Caki2 (cell line): Measurements from ENCODE around the gene OSBP. TPM values are rescaled to one million over a fixed set of nuclear protein-coding genes. Genes with fewer than 3 reads are reported as not detected.
"Not testable (repeated sequence)": the region's sequence is repeated elsewhere in the genome, so short reads cannot be mapped to it uniquely, and the experiment has no call there.

Experiments used
- DNase-seq: peaks from one replicate; pipeline ENCODE4 v3.0.0-alpha.2; 2015; ENCODE audit warnings: low read depth
- in situ Hi-C: cut with HindIII; loops from 2 replicates; pipeline ENCODE4 v1.10.0; 2016; ENCODE audit warnings: low sequenced_read_pairs, low pct_unique_long_range_greater_than_20kb, mixed read lengths
- total RNA-seq: library from RNA; depleted of rRNA; stranded (reverse); fragments of >200 nt; shearing (Covaris generic); gene quantifications from 2 replicates; pipeline ENCODE4 v1.2.3, GENCODE V29; 2014; ENCODE audit warnings: low replicate concordance

Gene OSBP
- total RNA-seq, 1 experiment from 2014 or later: 15.4 TPM

DNA sequence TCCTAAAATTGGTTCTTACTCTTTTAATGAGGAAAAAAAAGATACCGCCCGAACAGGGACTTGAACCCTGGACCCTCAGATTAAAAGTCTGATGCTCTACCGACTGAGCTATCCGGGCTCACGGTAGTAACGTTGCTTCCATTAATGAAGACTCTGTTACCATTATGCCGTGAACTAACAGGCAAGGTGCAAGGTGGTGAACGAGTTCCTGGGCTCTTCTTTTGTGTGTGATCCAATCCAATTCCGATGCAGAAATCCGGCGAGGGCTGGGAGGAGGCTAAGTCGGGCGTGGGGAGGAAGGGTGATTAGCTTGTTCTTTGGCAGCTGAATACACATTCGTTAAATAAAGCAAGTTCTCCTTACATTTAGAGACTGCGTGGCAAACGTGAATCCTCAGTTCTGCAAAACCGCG lies 55.3 kb downstream of the OSBP start:
- in situ Hi-C loops: no loop called here

DNA sequence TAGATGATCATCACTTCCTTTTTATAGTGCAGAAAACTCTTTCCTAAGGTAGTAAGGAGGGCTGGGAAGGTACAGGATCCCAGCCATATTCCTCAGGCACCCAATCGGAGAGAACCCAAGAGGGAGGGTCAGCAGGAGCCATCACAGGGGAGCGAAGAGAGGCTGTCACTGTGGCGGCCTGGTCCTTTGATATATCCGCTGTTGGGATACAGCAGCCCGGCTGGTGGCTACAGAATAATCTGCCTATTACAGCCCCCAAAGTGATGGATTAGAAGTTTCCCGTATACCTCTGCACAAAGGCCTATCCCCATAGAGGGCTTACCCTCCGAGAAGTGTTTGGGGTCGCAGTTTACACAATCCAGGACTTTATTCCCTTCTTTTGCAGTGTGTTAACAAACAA lies 55.7 kb downstream of the OSBP start:
- no peak for DNase-seq
- in situ Hi-C loops: no loop called here

More for the DNA sequence above, 55.3 kb downstream of the OSBP start:
- DNase-seq: peak; percentile 73

DNA sequence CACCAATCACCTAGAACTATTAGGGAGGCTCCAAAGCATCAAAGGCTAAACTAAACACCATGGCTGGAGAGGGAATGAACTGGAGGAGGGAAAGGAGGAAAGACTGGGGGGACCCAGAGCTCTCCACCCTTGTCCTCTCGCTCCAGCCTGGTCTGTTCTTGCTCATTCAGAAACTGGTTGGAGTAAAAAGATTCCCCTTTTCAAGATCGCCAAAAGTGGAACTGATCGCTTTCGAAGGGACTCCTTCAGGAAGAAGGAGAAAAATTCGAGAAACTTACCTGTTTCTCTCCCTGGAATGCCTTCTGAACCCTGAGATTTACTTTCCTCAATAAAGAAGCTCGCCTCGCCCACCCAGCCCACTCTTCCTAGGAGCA lies 57.3 kb downstream of the OSBP start:
- no peak for DNase-seq
- in situ Hi-C loops: no loop called here

DNA sequence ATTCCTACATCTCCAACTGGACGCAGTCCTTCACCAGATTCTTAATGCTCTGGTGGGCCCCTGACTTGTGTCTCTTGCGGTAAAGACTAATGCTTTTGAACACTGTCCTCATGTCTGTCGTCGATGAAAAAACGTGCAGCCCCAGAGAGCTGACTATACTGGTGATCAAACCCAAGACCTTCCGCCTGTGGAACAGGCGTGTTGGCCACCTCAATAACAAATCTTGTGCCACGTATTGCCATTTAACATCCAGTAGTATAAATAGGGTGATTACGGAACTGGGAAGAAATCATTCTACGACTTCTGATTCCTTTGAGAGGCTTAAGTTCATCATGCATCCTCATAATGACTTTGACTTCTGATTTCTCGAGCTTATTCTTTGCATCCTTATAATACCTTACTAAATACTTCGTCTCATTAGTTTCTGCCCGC lies 58.6 kb downstream of the OSBP start:
- in situ Hi-C loops: no loop called here
- no peak for DNase-seq

DNA sequence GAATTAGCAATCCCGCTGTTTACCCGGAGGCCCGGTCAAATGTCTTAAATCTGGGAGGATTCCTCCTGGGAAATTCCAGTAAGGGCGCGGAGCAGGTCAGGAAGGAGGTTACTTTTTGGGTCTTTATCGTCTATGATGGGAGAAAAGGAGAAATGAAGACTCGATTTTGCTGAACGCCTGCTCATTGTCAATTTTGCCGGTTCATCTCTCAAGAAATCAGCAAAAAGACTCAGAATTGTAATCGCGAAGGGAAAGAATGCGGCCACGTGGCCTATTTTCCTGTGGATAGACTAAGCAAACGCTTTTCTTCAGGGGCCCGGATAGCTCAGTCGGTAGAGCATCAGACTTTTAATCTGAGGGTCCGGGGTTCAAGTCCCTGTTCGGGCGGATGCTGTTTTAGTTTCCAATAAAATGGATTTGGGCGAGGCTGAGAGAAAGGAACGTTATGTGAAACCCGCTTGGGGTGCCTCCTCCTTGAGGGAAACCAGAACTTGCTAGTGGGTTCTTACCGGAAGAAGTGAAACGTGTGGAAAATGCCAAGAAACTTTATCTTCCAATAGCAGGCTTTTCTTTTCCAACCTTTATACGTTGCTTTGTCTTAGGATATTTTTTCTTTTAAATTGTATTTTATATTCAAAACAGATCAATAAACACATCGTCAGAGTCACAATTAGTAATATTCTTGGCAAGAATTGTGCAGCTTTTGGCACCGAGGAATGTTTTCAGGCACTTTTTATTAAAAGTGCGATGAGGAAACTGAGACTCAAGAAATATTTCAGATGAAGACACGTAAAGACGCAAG lies 59.3 kb downstream of the OSBP start:
- in situ Hi-C loops: no loop called here
- DNase-seq: peak; percentile 79

DNA sequence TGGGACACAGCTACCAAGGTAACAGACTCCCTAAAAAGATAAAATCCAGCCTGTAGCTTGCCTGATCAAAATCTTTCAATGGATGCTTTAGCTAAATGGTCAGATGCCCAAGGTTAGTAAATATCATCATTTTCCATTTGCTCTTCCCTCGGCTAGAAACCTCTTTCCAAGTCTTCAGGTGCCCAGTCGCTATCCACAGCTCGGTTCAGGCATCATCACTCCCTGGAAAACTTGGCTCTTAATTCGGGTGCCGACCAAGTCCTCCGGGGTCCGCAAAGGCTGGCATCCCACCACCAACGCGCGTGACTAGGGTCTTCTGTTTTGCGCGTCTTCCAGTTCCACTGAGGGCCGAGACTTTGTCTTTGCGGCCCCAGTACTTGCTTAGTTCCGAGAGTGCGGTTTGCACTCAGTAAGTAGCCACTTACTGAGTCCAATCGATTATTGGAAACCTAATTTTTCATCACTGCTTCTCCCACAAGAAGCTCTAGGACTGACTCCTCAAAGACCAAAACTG lies 59.9 kb downstream of the OSBP start:
- in situ Hi-C loops: no loop called here
- DNase-seq: no peak

DNA sequence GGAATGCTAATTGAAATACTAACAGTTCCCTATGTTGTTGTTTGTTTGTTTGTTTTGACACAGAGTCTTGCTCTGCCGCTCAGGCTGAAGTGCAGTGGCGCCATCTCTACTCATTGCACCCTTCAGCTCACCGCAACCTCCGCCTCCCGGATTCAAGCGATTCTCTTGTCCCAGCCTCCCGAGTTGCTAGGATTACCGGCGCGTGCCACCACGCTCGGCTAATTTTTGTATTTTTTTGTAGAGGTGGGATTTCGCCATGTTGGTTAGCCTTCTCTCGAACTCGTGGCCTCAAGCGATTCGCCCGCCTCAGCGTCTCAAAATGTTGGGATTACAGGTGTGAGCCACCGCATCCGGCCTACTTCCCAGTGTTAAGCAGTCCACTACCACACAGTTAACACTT lies 62.3 kb downstream of the OSBP start:
- DNase-seq: no peak
- in situ Hi-C loops: no loop called here

DNA sequence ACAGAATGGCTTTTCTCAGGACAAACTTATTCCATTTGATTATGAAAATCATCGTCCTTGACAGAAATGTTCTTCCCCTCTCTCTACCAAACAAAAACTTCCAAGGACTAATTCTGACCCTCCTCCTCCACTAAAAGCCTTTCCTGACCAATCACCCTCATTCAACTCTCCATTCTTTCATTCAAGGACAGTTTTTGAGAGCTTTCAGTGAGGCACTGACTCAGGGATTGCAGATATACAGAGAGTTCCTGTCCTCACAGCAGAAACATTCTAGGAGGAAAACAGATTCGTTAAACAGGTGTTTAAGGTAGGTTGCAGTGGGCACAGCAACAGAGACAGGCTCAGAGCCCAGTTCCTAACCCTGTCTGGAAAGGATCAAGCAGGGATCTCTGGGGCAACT lies 62.7 kb downstream of the OSBP start:
- in situ Hi-C loops: no loop called here
- no peak for DNase-seq

DNA sequence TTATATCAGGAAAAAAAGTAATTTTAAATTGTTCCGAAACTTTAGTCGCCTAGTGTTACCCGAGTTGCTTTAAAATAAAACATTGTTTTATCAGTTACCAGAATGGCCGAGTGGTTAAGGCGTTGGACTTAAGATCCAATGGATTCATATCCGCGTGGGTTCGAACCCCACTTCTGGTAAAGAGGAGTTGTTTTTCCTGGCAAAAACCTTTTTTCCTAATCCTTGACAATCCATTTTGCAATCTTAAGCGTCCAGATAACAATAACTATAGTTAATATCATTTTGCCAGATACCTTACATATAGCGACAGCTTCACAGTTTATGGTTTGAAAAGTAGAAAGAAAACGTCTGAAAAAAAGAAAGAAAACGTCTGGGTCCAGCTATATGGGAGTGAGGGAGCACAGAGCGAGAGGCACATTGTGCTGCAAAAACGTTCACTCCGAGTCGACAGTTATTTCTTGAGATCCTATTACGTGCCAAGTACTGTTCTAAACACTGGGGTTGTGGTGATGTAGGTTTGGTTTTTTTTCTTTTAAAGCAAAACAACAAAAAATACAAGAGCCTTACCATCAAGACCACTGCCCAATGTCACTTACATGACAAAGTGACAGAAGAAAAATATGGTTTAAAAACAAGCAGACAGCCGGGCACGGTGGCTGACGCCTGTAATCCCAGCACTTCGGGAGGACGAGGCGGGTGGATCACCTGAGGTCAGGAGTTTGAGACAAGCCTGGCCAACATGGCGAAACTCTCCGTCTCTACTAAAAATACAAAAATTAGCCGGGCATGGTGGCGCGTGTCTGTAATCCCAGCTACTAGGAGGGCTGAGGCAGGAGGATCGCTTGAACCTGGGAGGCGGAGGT lies 63.7 kb downstream of the OSBP start:
- in situ Hi-C loops: no loop called here
- peak; percentile 47 for DNase-seq

DNA sequence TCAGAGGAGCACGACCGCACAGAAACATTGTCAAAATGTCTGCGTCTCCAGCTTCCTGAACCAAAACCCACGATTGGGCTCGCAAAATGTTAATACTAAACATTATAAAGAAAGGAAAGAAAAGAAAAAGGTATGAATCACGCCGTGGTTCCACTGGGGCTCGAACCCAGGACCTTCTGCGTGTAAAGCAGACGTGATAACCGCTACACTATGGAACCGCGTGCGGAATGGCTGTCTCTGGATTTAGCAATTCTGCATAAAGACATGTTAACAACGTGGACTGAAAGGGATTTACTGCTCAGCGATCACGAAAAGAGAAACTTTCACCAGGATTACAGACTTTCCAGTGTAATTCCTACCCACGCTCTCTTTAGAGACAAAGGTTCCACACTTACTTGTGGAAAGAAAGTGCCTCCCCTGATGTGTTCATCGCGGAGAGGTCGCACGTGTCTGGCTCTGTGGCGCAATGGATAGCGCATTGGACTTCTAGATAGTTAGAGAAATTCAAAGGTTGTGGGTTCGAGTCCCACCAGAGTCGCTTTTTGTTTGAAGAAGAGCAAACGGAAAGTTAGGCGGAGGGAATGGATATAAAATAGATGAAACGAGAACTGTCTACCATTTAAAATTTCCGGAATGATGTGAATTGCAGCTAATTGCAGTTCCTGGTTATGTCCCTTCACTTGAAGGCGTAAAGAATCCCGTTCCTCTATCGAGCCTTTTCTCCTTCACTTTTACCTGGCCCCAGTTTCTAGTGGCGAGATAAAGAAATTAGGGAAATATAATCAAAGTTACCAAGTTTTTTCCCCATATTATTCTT lies 64.5 kb downstream of the OSBP start:
- in situ Hi-C loops: no loop called here
- peak; percentile 84 for DNase-seq

DNA sequence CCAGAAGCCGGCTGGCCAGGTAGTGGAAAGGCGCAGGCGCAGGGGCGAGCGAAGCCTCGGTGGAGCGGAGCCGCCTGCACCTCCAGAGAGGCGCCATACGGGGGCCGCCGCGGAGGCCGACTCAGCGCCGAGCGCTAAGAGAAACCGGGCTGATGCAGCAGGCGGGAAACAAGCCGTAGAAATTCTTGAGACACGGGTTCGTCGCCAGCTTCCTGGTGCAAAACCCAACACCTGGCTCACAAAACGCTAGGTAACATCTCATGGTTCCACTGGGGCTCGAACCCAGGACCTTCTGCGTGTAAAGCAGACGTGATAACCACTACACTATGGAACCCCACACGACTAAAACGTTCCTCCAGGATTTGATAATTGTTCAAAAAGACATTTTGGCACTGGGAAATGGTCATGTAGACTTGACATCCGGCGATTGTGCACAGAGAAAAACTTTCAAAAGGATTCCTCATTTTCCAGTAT lies 65.2 kb downstream of the OSBP start:
- in situ Hi-C loops: no loop called here
- DNase-seq: peak; percentile 92

DNA sequence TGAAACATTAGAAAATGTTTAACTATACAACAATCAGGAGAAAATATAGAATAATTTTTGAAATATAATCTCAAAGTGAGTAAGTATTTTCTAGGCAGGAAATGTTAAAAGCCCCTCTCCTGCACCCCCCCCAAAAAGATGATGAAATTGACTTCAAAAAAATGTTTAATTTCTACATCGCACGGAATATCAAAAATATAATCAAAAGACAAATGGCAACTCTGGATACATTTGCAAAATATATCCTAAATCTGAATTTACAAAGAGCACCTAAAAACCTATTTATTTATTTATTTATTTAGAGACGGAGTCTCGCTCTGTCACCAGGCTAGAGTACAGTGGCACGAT lies 67.3 kb downstream of the OSBP start:
- DNase-seq: no peak
- in situ Hi-C loops: no loop called here

DNA sequence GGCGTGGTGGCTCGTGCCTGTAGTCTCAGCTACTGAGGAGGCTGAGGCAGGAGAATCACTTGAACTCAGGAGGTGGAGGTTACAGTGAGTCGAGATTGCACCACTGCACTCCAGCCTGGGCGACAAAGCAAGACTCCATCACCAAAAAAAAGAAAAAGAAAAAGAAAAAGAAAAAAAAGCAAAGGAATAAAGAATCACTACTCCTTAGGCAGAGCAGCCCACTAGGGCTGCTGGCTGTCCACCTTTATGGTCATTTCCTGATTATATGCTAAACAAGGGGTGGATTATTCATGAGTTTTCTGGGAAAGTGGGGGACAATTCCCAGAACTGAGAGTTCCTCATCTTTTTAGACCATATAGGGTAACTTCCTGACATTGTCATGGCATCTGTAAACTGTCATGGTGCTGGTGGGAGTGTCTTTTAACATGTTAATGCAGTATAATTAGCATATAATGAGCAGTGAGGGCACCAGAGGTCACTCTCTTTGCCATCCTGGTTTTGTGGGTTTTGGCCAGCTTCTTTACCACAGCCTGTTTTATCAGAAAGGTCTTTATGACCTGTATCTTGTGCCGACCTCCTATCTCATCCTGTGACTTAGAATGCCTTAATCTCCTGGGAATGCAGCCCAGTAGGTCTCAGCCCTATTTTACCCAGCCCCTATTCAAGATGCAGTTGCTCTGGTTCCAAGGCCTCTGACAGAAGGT lies 67.8 kb downstream of the OSBP start:
- in situ Hi-C loops: not testable (repeated sequence)
- DNase-seq: peak; percentile 25

DNA sequence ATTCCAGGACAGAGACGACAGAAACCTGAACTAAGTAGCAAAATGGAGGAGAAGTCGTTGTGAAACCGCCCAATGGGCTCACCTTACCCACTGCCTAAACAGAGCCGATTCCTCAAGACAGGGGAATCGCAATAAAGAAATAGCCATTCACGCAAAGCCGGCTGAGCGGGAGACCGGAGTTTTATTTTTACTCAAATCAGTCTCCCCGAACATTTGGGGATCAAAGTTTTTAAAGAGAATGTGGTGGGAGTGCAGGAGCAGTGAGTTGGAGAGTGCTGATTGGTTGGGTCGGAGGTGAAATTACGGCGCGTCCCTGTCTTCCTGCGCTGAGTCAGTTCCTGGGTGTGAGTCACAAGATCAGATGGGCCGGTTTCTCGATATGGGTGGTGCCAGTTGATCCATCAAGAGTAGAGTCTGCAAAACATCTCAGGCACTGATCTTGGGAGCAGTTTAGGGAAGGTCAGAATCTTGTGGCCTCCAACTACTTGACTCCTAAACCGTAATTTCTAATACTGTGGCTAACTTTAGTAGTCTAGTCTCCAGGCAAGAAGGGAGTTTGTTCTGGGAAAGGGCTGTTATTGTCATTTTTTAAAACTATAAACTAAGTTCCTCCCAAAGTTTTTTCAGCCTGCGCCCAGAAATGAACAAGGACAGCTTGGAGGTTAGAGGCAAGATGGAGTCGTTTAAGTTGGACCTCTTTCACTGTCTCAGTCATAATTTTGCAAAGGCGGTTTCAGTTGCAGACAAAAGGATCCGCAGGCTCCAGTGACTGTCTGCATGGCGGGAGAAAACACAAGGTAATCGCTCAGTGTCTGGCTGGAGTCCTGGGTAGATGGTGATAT lies 70.2 kb downstream of the OSBP start:
- peak; percentile 88 for DNase-seq
- in situ Hi-C loops: no loop called here

DNA sequence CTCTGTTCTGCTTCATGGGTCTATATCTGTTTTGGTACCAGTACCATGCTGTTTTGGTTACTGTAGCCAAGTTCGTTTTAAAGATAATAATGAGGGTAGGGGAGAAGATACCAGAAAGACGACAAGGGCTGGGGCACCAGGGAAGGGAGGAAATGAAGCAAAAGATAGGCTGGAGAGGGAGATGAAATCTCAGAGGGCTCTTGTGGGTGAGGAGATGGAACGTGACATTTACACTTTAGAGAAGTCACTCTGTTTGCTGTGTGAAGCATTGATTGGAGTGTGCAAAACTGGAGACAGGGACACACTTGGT lies 70.8 kb downstream of the OSBP start:
- no peak for DNase-seq
- in situ Hi-C loops: no loop called here

DNA sequence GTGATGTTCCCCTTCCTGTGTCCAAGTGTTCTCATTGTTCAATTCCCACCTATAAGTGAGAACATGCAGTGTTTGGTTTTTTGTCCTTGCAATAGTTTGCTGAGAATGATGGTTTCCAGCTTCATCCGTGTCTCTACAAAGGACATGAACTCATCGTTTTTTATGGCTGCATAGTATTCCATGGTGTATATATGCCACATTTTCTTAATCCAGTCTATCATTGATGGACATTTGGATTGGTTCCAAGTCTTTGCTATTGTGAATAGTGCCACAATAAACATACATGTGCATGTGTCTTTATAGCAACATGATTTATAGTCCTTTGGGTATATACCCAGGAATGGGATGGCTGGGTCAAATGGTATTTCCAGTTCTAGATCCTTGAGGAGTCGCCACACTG lies 71.9 kb downstream of the OSBP start:
- DNase-seq, in situ Hi-C loops: not testable (repeated sequence)

DNA sequence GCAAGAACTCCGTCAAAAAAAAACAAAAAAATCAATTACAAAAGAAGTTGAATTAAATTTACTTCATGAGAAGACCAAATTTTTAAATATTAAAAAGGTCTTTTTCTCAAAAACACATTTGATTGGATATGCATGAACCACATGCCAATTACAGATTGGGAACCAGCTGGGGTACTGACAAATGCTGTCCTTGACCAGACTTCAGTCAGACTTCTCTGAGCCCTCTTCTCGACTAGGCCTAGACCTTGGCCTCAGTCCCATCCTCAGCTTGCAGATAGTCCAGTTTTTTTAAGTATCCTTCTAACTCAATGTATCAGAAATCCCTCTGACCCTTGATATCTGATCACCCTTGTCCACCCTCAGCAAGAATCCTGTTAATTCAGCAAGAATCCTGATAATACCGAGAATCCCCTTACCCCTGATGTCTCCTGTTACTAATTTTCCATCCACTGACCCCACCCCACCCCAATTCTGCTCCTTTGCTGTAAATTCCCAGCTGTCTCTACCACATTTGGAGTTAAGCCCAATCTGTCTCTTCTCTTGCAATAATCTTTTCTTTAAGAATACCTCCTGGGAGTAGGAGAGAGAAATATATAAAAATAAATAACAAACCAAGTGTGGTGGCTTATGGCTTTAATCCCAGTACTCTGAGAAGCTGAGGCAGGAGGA lies 73.3 kb downstream of the OSBP start:
- in situ Hi-C loops: no loop called here
- DNase-seq: no peak
